Measurements from ENCODE around the gene RIMBP2. TPM values are rescaled to one million over a fixed set of nuclear protein-coding genes. Genes with fewer than 3 reads are reported as not detected.

Gene RIMBP2
- total RNA-seq, 1 experiment from 2014 or later = not detected

GRCh38 chr12:130639476-130640424 is 76.3 kb downstream of the RIMBP2 start:
- POLR2A ChIA-PET = no interaction called here
- intact Hi-C loops (cut with micrococcal nuclease) = no loop called here
- no peaks in the 10 kb centered on the region for H3K36me3 Mint-ChIP-seq (ENCODE audit: insufficient read depth, unreplicated experiment)
- CTCF ChIA-PET = interaction anchor here (0.6 to 1.3 kb wide), 3 partner anchors 14 to 241 kb away, joined by 3 to 4 read pairs (median 4); no protein-coding TSS in a partner anchor
- H3K27ac Mint-ChIP-seq (ENCODE audit: low read depth, unreplicated experiment) = no peak overlapping the region
- no peaks in the 10 kb centered on the region for H3K4me1 Mint-ChIP-seq (ENCODE audit: insufficient read depth, unreplicated experiment)
- BruUV-seq (replicated peaks) = no TSS peak
- no peaks in the 10 kb centered on the region for H3K9me3 Mint-ChIP-seq (ENCODE audit: unreplicated experiment)
- H3K4me3 Mint-ChIP-seq (ENCODE audit: unreplicated experiment) = no peak overlapping the region
- no peak for TF ChIP-seq CTCF (IDR thresholded peaks at IDR 0.05; ENCODE audit: unreplicated experiment)
- peaks cover 43% of the 10 kb centered on the region for H3K27me3 Mint-ChIP-seq (ENCODE audit: insufficient read depth, unreplicated experiment)
- DNase-seq (ENCODE audit: unreplicated experiment) = no peak

- no TSS peak for BruUV-seq (replicated peaks)
- Mint-ChIP-seq H3K36me3 (ENCODE audit: insufficient read depth, unreplicated experiment) (no peaks in the 10 kb centered on the region), H3K4me3 (ENCODE audit: unreplicated experiment) (no peak overlapping the region), H3K27me3 (ENCODE audit: insufficient read depth, unreplicated experiment) (peaks cover 73% of the 10 kb centered on the region), H3K27ac (ENCODE audit: low read depth, unreplicated experiment) (no peak overlapping the region), H3K4me1 (ENCODE audit: insufficient read depth, unreplicated experiment) (no peaks in the 10 kb centered on the region), H3K9me3 (ENCODE audit: unreplicated experiment) (no peaks in the 10 kb centered on the region)
- no peak for TF ChIP-seq CTCF (IDR thresholded peaks at IDR 0.05; ENCODE audit: unreplicated experiment)
- DNase-seq (ENCODE audit: unreplicated experiment) = no peak
- ChIA-PET CTCF (interaction anchor here (0.5 to 1.4 kb wide), 2 partner anchors 112 to 126 kb away, joined by 3 to 6 read pairs; no protein-coding TSS in a partner anchor), POLR2A (no interaction called here)
- intact Hi-C loops (cut with micrococcal nuclease) = no loop called here
These were observed 79.7 kb downstream of the RIMBP2 start for GRCh38 chr12:130636370-130636769.

- ChIA-PET CTCF (interaction anchor here (0.6 to 1.0 kb wide), 5 partner anchors 17 to 603 kb away, joined by 3 to 4 read pairs (median 4); no protein-coding TSS in a partner anchor), POLR2A (no interaction called here)
- no TSS peak for BruUV-seq (replicated peaks)
- Mint-ChIP-seq H3K4me3 (ENCODE audit: unreplicated experiment) (no peak overlapping the region), H3K9me3 (ENCODE audit: unreplicated experiment) (no peaks in the 10 kb centered on the region), H3K27ac (ENCODE audit: low read depth, unreplicated experiment) (no peak overlapping the region), H3K27me3 (ENCODE audit: insufficient read depth, unreplicated experiment) (peaks cover 88% of the 10 kb centered on the region), H3K4me1 (ENCODE audit: insufficient read depth, unreplicated experiment) (no peaks in the 10 kb centered on the region), H3K36me3 (ENCODE audit: insufficient read depth, unreplicated experiment) (no peaks in the 10 kb centered on the region)
- DNase-seq (ENCODE audit: unreplicated experiment) = no peak
- no peak for TF ChIP-seq CTCF (IDR thresholded peaks at IDR 0.05; ENCODE audit: unreplicated experiment)
- intact Hi-C loops (cut with micrococcal nuclease) = no loop called here
These were observed 81.2 kb downstream of the RIMBP2 start for GRCh38 chr12:130634866-130635265.

- DNase-seq (ENCODE audit: unreplicated experiment) = no peak
- no peaks in the 10 kb centered on the region for H3K36me3 Mint-ChIP-seq (ENCODE audit: insufficient read depth, unreplicated experiment)
- H3K9me3 Mint-ChIP-seq (ENCODE audit: unreplicated experiment) = no peaks in the 10 kb centered on the region
- TF ChIP-seq CTCF (IDR thresholded peaks at IDR 0.05; ENCODE audit: unreplicated experiment) = no peak
- ChIA-PET POLR2A (no interaction called here), CTCF (interaction anchor here (1.0 kb wide), 1 partner anchor 29 kb away, joined by 3 read pairs; no protein-coding TSS in a partner anchor)
- no peak overlapping the region for H3K27ac Mint-ChIP-seq (ENCODE audit: low read depth, unreplicated experiment)
- no peak overlapping the region for H3K4me3 Mint-ChIP-seq (ENCODE audit: unreplicated experiment)
- H3K27me3 Mint-ChIP-seq (ENCODE audit: insufficient read depth, unreplicated experiment) = peaks cover 92% of the 10 kb centered on the region
- H3K4me1 Mint-ChIP-seq (ENCODE audit: insufficient read depth, unreplicated experiment) = no peaks in the 10 kb centered on the region
- intact Hi-C loops (cut with micrococcal nuclease) = no loop called here
- no TSS peak for BruUV-seq (replicated peaks)
These were observed 82.3 kb downstream of the RIMBP2 start for GRCh38 chr12:130633771-130634170.

Measured in MCF 10A (cell line).